ENCODE measurements around the gene PPIL1. TPM values are rescaled to one million over a fixed set of nuclear protein-coding genes. Genes with fewer than 3 reads are reported as not detected.

PPIL1 gene
- total and polyA plus RNA-seq, 2 of the 13 experiments (the other 11 are each of a cell fraction or from before 2014, with no cell fraction given): 74.2 to 144 TPM

GRCh38 chr6:36924131-36924530 is 49.5 kb upstream of the PPIL1 start (continued):
- no peak for TF ChIP-seq TEAD2 (CRISPR knock-in tag; IDR thresholded peaks at IDR 0.05)
- TF ChIP-seq, protein P1, sequence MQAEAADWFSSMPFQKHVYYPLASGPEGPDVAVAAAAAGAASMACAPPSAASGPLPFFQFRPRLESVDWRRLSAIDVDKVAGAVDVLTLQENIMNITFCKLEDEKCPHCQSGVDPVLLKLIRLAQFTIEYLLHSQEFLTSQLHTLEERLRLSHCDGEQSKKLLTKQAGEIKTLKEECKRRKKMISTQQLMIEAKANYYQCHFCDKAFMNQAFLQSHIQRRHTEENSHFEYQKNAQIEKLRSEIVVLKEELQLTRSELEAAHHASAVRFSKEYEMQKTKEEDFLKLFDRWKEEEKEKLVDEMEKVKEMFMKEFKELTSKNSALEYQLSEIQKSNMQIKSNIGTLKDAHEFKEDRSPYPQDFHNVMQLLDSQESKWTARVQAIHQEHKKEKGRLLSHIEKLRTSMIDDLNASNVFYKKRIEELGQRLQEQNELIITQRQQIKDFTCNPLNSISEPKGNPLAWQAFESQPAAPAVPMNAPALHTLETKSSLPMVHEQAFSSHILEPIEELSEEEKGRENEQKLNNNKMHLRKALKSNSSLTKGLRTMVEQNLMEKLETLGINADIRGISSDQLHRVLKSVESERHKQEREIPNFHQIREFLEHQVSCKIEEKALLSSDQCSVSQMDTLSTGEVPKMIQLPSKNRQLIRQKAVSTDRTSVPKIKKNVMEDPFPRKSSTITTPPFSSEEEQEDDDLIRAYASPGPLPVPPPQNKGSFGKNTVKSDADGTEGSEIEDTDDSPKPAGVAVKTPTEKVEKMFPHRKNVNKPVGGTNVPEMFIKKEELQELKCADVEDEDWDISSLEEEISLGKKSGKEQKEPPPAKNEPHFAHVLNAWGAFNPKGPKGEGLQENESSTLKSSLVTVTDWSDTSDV (CRISPR knock-in tag; IDR thresholded peaks at IDR 0.05): no peak
- TF ChIP-seq ZNF234 (CRISPR knock-in tag; conservative IDR thresholded peaks at IDR 0.05): no peak
- TF ChIP-seq ZNF207 (IDR thresholded peaks at IDR 0.05; ENCODE audit: borderline replicate concordance): no peak
- no peak for TF ChIP-seq ZNF12 (CRISPR knock-in tag; IDR thresholded peaks at IDR 0.05)

- in situ Hi-C loops (cut with HindIII; ENCODE audit: extremely low pct_ligation_motif_present, low pct_unique_long_range_greater_than_20kb) (no loop called here), intact Hi-C loops (cut with micrococcal nuclease; ENCODE audit: unreplicated experiment) (no loop called here)
- BruUV-seq (replicated peaks): no TSS peak
- TF ChIP-seq, protein P2, sequence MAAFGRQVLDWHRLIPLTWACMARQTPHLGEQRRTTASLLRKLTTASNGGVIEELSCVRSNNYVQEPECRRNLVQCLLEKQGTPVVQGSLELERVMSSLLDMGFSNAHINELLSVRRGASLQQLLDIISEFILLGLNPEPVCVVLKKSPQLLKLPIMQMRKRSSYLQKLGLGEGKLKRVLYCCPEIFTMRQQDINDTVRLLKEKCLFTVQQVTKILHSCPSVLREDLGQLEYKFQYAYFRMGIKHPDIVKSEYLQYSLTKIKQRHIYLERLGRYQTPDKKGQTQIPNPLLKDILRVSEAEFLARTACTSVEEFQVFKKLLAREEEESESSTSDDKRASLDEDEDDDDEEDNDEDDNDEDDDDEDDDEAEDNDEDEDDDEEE (CRISPR knock-in tag; IDR thresholded peaks at IDR 0.05): no peak
- TF ChIP-seq YEATS4 (CRISPR knock-in tag; IDR thresholded peaks at IDR 0.05; ENCODE audit: borderline replicate concordance) (no peak), ZNF34 (CRISPR knock-in tag; IDR thresholded peaks at IDR 0.05; ENCODE audit: borderline replicate concordance) (no peak)
- no peak overlapping the region for H2AFZ ChIP-seq (ENCODE audit: low read length)
- H3K27ac ChIP-seq (ENCODE audit: extremely low read length, insufficient read depth, low read length): no peak overlapping the region
- H3K4me3 ChIP-seq (replicated peaks in 1 of 3; ENCODE audit: insufficient read depth in 1 of 3, low read depth in 2 of 3, low read length in 3 of 3): no peak overlapping the region
- DNase-seq (ENCODE audit: low spot score) (no peak), ATAC-seq (no peak), FAIRE-seq (no peak)
- peaks cover 5 to 40% of the 10 kb centered on the region in 2 experiments; a peak in 4 of 5 replicates for H3K36me3 ChIP-seq (replicated peaks in 1 of 2; ENCODE audit: control insufficient read depth in 1 of 2, insufficient read depth in 2 of 2, low read length in 2 of 2)
- POLR2A ChIA-PET: no interaction called here
- H4K20me1 ChIP-seq (ENCODE audit: insufficient read depth, low read length): no peaks in the 10 kb centered on the region
- no peaks in the 10 kb centered on the region for H3K4me1 ChIP-seq (ENCODE audit: insufficient read depth, low read length)
- CTCF ChIA-PET (ENCODE audit: low intra/inter-chr PET ratio, low total read pairs): no interaction called here
- WGBS (ENCODE audit: low lambda C conversion rate): 88% methylated on average over 5 of the region's 5 CpGs
- H3K4me2 ChIP-seq (ENCODE audit: low read depth, low read length): no peak overlapping the region
- no peaks in the 10 kb centered on the region for H3K79me2 ChIP-seq (ENCODE audit: insufficient read depth, low read length)
- no peaks in the 10 kb centered on the region for H3K27me3 ChIP-seq (ENCODE audit: control insufficient read depth in 1 of 2, insufficient read depth in 2 of 2, low read length in 2 of 2)
- no peaks in the 10 kb centered on the region for H3K9me3 ChIP-seq (ENCODE audit: low read length)
- H3K9ac ChIP-seq (ENCODE audit: insufficient read depth, low read depth, low read length): no peak overlapping the region
Measured at GRCh38 chr6:36920546-36920945, 45.9 kb upstream of the PPIL1 start.

Data from HepG2 (cell line).